Stimulated activated CD8-positive, alpha-beta memory T cell treated with anti-CD3 and anti-CD28 coated beads, Interleukin-12 subunit alpha, Interleukin-12 subunit beta, amount 100 ng/mL, for 24 hours (primary cell): Measurements from ENCODE around the gene LPGAT1.
"Not testable (repeated sequence)": the region's sequence is repeated elsewhere in the genome, so short reads cannot be mapped to it uniquely, and the experiment has no call there.

Experiments used
- DNase-seq: peaks from one replicate; pipeline ENCODE4 v3.0.0-alpha.2; 2020; ENCODE audit errors: extremely low read depth

Gene LPGAT1

DNA sequence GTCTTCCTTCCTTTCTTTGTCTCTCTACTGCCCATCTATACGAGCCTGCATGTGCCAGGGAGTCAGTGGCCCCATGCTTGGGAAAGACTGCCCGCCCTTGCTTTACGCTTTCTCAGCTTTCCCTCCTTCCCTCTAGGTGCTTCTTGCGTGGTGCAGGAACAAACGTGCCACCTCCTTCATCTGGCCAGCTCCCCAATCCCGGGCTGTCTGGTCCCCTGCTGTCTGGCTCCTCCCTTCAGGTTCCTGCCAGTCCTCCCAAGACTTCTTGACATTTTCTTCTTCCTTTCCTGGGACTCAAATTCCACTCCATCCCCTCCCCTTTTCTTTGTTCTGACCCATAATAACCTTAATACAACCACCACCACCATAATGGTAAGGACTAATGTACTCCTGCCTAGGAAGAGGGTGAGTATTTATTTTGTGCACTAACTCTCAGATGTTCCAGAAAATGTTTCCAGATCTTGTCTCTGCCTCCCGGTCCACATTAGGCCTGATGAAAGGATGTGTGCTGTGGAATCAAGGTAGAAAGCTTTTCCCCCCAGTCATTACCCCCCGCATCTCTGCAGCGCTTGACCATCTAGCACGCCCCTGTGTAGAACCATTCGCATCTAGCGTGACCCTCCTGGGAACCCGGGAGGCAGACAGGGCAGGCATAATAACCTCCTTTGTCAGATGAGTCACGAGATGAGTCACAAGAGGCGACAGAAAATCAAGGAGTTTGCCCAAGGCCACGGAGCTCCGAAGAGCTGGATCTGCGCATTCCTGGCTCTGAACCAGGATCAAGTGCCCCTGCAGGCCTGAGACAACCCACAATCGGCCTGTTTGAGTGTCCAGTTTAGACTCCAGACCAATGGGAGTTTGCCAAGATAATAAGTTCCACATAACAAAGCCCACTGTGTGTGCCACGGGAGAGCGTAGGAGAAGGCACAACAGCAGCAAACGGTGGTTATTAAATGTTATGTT, 95.1 kb downstream of the LPGAT1 start:
- no peak for DNase-seq

DNA sequence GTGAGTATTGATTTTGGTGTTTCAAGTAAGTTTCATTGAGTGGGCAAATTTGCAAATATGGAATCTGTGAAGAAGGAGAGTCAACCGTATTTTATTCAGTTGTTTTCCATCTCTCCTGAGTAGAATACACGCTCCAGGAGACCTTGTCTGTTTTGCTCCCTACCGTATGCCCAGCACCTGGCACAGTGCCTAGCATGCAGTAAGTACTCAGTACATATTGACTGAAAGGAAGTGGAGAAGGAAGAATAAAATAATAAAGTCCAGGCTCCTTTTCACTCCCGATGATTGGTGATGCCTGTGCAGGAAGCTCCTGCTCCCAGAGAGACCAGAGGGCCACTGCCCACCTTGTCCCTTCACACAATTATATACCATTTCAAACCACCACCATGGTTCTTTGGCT, 95.8 kb downstream of the LPGAT1 start:
- DNase-seq = no peak

DNA sequence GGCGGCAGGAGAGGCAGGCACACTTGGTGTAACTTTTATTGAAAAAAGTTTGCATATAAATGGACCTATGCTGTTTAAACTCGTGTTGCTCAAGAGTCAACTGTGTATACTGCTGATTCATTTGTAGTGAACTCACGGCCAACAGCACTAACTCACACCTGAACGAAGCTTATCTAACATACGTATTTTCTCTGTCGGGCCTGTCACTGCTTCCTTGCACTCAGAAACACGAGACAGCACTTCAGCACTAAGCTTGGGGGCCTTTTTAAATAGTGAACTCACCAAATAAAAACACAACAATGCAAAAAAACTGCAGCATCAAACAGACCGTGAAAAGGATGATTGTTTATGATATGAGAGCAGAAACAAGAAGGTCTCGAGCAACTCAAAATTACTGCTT, 96.2 kb downstream of the LPGAT1 start:
- DNase-seq = no peak

DNA sequence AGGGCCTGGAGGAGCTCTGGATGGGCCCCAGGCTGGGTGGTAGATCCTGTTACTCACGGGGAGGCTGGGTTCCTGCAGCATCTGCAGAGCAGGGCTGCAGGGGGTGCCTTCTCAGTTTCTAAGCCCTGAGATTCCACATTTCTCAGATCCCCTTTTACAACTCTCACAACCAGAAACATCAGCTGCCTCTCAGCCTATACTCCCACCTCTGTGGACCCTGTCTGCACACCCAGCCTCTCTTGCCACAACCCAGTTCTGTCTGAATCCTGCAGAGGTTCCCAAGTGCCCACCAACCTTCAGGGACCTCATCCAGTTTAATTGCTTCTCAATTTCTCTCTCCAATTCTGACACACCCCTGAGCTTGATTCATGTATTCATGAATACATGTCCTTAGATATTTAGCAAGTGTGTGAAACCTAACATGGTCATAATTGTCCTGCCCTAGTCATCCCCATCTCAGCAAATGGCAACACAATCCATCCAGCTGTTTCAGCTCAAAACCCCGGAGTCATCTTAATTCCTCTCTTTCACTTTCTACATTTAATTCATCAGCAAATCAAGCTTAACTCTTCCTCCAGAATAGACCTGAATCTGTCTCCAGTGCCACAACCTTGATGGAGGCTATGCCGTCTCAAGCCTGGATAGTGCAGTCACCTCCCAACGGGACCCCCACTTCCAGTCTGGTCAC, 98.1 kb downstream of the LPGAT1 start:
- DNase-seq = no peak

DNA sequence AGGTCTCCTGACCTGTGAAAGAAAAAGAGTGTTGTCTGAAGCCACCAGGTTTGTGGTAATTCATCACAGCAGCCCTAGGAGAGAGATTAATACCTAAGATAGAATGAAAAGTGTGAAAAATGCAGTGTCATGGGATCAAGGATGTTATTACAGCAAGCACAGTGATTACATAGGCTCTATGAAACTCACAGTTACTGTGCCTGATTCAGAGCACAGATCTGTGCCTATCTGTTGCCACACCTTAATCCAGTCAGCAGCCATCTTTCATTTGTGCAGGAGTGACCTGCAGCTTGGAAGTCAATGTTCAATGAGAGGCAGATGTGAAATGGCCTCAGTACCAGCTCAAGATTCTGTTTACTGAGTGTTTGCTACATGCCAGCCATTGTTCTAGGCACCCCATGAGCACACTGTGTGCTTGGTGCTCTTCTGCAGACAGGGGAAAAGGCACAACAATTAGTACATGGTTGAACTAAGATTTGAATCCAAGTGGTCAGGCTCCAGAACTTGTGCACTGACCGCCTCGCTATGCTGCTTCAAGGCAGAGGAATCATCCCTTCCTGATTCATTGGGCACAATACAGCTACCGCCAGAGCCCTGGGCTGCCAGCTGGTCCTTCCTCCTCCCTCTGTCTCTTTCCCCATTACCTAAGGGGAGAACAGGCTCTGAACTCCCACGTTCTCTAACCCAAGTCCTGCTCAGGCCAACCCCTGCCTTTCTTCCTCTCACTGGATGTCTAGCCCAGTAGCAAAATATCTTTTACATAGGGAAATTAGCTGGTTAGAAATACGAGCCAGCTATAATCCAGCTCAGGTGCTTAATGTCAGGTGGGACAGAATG, 98.9 kb downstream of the LPGAT1 start:
- DNase-seq = no peak

DNA sequence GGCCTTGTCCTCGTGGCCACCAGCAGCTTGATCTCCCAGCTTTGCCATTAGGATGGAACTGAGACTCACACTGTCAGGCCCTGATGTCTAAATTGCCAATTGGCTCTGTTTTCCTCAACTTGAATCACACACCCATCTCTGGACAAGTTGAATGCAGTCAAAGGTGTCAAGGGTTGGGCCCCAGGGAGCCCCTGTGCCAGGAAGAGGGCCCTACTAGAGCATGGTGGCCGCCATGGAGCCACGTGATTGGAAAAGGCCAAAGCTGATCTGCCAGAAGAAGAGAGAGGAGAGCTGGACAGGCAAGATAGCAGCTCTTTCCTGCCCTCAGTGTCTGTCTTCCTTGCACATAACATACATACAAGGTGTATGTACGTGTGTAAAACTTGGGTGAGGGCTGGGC, 100.2 kb downstream of the LPGAT1 start:
- DNase-seq = no peak

DNA sequence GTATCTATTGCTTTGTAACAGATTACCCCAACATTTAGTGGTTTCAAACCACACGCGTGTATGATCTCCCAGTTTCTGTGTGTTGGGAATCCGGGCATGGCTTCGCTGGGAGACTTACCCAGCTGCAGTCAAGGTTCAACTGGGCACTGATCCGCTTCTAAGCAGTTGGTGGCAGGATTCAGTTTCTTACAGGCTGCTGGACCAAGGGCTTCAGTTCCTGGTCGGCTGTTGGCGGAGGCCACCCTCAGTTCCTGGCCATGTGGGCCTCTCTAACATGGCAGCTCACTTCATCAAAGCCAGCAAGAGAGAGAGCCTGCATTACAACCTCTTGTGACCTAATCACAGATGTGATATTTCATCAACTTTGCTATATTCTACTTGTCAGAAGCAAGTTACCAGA, 101.3 kb downstream of the LPGAT1 start:
- no peak for DNase-seq

DNA sequence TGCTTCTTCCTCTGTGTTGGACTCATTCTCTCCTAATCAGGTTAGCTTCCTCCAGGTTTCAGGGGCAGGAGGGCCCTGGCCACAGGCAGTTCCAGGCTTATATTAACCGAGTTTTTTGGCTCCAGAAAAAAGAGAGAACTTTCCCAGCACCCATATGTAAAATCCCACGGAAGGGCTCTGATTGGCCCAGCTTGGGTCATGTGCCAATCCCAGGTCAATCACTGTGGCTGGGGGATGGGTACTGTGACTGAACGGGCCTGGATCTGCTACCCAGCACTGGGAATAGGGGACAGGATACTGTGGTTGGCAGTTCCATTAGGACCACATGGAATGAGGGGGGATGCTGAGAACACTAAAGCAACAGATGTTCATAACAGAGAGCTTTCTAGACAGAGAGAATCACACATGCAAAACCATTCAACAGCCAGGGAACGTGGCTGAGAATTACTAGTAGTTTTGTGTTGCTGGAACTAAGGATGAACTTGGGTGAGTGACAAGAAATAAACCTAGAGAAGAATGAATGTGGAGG, 104.0 kb downstream of the LPGAT1 start:
- DNase-seq = no peak

DNA sequence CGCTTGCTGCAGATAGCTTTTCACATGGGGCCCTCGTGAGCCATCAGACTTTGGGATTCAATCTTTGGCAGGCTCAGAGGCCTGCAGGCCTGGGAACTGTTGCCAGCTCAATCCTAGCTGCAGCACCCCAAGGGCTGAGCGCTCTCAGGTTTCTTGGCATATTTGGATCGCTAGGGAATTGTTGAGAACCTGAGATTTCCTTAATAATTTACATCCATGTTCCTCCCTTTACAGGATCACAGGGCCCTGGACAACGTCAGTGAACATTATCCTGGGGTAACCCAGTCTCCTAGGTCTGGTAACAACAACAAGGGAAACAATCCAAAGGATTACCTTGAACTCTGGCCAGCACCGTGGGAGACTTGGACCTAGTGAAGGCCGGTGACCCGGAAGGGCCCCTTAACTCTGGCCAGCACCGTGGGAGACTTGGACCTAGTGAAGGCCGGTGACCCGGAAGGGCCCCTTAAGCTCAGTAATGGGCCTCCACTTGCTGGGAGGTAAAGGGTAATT, 105.8 kb downstream of the LPGAT1 start:
- DNase-seq = no peak

DNA sequence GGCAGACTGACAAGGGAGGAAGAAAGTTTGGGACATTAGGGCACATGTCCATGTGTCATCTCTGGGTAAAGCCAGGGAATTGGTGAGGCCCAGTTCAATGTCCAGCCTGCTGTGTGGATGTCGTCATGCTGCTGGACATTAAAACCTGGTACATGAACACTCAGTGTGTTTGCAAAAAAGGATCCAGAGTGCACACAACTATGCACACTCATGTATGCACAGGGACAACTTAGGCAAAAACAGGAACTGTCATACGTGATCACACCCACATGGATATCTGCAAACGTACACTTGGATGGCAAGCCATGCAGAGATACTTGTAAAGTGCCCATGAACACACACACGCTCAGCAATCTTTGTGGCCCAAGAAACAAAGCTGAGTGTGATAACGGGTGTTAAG, 107.3 kb downstream of the LPGAT1 start:
- no peak for DNase-seq

DNA sequence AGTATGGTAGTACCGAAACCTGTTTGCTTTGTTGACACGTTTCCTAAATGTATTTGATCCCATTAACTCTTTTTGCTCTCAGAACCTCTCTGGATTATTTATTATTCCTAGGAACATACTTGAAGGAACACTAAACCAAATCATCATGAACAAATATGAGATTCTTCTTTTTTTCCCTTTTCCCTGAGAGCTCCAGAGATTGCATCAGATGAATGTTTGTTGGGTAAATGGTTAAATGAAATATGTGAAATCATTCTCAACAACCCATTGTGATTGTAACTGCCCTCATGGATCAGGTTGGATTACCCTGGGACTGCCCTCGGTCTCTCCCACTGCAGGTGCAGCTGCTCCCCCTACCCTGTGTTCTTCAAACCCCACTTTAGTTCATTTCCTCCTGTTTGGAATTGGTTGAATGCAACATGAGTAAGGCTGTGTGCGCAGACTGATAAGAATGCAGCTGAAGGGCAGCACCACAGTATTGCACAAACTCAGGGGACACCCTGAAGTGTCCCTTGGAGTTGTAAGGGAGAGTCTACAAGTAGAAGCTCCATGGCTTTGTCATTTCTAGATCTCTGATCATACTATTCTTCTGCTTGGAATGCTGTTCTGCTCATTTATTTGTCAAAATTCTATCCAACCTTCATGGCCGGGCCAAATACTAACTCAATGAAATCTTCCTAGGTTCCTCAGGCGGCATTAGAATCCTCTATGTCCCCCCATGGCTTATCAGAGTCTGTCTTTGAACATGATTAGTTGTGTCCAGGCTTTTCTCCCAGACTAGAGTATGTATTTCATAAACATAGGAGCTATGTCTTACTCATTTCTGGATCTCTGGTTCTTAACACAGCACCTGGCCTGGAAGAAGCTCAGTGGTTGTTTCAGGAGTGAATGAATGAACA, 108.0 kb downstream of the LPGAT1 start:
- DNase-seq = no peak

DNA sequence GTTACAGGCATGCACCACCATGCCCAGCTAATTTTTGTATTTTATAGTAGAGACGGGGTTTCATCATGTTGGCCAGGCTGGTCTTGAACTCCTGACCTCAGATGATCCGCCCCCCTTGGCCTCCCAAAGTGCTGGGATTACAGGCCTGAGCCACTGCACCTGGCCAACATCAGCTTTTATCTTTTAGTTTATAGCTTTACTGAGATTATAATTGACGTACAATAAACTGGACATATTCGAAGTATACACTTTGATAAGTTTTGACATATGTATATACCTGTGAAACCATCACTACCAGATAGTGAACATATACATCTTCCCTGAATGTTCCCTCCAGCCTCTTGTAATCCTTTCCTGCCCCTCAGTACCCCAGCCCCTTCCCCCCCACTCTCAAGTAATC, 114.0 kb downstream of the LPGAT1 start:
- not testable (repeated sequence) for DNase-seq

DNA sequence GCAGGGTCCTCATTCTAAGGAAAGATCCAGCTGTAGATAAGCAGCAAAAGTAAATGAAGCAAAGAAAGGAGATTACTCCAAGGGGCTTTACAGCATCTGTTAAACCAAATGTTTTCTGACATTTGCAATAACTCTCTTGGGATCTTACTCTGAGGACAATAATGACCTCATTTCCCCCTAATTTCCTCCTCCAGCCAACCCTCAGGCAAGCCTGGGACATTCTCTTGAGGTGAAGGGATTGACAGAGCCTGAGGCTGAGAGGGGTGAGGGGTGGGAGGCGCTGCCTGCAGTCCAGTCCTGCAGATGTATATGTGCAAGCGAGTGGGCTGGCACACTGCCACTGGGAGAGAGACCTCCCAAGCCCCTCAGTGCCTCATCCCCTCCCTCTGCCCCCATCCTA, 114.6 kb downstream of the LPGAT1 start:
- DNase-seq = no peak

DNA sequence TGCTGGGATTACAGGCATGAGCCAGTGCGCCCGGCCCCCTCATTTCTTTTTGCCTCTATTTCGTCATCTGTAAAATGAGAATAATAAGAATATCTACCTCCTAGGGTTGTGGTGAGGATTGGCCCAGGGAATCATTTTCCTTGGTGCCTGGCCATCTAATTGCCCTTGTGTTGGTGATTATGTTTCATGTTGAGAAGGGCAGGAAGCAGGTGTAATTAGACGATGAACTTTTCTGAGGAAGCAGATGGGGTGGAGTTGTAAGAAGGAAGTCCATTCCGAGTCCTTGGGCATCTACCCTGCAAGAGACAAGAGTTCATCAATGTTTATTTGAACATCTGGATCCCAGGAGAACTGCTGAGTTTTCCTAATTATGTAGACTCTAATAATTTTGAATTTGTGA, 116.4 kb downstream of the LPGAT1 start:
- no peak for DNase-seq

DNA sequence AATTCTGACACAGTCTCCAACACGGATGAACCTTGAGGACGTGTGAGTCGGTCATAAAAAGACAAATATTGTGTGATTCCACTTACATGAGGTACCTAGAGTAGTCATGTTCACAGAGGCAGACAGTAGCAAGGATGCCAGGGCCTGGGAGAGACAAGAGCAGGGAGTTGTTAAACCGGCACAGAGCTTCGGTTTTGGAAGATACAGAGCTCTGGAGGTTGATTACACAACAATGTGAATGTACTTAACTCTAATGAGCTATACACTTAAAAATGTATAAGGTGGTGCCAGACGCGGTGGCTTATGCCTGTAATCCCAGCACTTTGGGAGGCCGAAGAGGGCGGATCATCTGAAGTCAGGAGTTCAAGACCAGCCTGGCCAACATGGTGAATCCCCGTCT, 117.3 kb downstream of the LPGAT1 start:
- DNase-seq = no peak

DNA sequence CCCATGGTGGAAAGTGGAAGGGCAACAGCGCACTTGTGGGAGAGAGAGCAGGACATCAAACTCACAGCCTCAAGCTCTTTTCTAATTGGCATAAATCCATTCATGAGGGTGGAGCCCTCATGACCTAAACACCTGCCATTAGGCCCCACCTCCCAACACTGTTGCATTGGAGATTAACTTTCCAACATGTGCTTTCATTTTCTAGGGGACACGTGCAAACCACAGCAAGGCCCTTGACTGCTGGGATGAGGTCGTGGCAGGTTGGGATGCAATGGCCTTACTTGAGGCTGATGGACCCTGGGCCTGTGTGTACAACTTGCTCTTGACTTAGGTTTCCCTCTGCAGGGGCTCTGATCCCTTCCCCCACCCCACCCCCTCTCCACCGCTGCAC, 119.3 kb downstream of the LPGAT1 start:
- no peak for DNase-seq

DNA sequence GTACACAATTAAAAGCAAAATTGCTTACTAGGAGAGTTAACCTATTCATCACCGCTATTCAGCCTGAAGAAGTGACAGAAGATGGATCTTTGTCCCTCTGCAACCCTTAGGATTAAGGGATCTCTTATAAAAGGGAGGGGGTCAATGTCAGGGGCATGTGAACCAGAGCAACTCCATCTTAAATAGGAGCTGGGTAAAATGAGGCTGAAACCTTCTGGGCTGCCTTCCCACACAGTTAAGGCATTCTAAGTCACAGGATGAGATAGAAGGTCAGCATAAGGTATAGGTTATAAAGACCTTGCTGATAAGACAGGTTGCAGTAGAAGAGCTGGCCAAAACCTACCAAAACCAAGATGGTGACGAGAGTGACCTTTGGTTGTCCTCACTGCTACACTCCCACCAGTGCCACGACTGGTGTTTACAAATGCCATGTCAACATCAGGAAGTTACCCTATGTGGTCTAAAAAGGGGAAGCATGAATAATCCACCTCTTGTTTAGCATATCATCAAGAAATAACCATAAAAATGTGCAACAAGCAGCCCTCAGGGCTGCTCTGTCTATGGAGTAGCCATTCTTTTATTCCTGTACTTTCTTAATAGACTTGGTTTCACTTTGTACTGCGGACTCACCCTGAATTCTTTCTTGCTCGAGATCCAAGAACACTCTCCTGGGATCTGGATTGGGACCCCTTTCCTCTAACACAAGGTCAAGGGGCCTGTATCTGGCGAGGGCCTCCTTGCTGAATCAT, 119.8 kb downstream of the LPGAT1 start:
- DNase-seq = no peak

DNA sequence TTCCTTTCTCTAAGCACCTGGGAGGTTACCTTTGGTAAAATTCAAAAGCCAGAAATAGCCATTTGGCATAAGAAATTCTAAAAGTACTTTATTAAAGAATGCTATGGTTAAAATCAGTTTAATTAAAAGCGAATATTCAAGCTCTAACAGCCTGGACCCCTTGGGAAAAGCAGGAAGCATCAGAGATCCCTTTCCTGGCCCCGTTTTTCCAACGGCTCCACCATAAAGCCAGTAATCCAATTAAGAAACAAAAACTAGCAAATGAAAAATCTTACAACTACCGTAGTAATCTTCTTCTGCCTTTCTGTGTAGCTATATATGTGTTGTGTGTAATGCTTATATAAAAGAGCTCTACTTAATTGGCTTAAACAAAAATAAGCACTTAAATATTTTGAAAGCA, 121.6 kb downstream of the LPGAT1 start:
- no peak for DNase-seq

DNA sequence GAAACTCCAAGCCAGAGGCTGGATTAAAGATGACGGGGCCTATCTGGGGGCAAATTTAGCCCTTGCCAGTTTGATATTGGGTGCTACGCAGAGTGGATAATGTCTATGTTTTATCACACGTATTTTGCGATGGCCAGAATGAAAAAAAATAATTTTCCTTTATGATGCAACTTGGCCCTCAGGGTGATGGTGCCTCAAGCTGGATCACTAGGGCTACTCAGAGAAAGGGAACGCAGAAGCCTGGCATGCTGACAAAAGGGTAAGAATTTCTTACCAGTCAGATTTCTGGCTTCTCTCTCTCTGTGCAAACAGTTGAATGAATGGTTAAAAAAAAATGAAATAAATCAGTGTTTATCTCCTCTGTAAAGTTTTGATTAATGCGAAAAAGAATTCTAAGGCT, 122.6 kb downstream of the LPGAT1 start:
- no peak for DNase-seq

DNA sequence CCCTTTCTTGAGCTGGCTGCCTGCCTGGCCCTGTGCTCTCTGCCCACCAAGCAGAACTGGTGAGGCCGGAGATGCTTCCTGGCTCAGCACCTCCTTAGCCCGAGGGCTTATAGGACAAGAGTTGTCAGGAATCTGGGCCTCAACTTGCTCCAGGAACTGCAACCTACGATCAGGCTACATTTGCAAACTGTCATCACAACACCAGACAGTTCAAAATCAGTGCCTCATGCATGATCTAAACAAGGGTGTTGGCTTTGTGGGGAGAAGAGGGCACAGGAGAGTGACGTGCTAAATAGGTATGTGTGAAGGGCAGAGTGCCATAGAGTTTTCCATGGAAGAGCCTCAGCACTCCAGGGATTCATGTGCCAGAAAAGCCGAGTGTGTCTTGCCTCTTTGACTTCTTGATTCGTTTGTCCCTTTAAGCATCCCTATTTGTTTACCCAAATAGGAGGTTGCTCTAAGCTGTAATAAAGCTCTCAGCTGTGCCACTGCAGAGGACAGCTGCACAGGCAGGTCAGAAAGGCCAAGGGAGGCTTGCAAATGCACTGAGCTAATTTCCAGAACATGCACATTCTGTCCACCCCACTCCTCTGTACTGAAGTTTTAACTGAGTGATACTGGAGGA, 125.0 kb downstream of the LPGAT1 start:
- DNase-seq = no peak
